GM21447 (cell line): ENCODE measurements around the gene DZIP1L.

Experiments used
- ATAC-seq: cut with Tn5 transposase; IDR thresholded peaks from one replicate; pipeline ENCODE4 v1.9.1; 2021; ENCODE audit not compliant: unreplicated experiment

DZIP1L gene

DNA sequence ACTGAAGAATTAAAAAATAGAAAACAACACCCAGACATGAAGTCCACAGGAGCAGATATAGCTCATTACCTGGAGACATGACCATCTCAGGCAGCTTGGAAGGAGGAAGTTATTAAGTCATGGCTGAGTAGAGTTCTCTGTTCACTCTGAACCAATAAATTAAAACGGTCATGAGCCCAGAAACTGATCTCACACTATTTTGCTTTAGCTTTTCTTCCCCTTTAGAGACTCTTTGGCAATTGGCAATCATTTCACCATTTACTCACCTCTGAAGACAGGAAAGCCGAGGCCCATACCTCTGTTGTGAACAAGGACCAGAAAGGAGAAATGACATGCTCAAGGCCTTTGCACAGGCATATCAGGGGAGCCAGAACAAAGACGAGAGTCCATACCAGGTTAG lies 78.8 kb downstream of the DZIP1L start:
- no peak for ATAC-seq

DNA sequence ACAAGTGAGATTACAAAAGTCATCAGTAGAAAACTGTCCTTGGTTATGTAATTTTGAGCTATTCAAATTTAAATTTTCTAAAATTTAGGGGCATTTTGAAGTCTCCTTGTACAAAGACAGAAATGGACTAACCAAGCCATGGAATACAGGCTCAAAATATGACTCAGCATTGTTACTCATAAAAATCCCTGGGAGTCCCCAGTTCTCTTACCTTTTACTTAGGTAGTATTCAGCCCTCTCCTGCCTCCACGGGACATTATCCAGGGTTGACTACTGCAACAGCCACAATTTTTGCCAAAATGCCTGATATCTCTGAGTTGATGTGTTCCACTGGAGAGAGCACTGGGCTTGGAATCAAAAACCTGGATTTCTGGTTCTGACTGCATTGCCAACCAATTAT lies 80.5 kb downstream of the DZIP1L start:
- no peak for ATAC-seq

DNA sequence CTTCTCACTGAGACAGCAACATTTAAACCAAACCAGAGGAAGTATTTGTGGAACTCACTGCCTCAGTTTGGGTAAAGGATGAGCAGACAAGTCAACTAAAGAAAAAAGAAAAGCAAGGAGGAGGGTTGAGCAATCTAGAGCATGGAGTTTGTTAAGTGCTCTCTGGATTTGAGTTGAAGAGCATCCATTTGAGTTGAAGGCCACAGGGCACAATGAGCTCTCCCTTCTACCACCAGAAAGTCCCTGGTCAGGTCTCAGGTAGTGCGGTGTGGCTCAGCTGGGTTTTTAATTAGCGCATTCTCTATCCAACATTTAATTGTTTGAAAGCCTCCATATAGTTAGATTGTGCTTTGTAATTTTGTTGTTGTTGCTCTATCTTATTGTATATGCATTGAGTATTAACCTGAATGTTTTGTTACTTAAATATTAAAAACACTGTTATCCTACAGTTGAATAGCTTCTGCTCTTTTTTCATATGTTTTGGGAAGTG lies 82.2 kb downstream of the DZIP1L start:
- no peak for ATAC-seq

DNA sequence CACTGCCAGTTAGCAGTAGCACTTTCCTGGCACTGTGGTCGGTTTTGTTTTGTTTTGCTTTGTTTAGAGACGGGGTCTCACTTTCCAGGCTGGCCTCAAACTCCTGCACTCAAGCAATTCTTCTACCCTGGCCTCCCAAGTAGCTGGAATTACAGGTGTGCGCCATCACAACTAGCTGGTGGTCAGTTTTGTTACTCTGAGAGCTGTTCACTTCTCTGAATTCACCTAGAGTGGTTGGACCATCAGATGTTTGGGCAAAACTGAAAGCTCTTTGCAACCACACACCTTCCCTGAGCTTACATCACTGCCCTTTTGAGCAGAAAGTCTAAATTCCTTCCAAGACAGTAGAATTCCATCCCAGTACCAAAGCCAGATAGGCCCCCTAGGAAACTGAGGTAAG lies 82.8 kb downstream of the DZIP1L start:
- peak; percentile 53 for ATAC-seq

DNA sequence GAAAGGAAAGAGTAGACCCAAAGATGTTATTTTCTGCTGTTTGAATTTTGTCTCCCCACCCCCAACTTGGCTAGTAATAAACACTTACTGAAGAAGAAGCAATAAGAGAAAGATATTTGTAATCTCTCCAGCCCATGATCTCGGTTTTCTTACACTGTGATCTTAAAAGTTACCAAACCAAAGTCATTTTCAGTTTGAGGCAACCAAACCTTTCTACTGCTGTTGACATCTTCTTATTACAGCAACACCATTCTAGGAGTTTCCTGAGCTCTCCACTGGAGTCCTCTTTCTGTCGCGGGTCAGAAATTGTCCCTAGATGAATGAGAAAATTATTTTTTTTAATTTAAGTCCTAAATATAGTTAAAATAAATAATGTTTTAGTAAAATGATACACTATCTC lies 83.9 kb downstream of the DZIP1L start:
- no peak for ATAC-seq

DNA sequence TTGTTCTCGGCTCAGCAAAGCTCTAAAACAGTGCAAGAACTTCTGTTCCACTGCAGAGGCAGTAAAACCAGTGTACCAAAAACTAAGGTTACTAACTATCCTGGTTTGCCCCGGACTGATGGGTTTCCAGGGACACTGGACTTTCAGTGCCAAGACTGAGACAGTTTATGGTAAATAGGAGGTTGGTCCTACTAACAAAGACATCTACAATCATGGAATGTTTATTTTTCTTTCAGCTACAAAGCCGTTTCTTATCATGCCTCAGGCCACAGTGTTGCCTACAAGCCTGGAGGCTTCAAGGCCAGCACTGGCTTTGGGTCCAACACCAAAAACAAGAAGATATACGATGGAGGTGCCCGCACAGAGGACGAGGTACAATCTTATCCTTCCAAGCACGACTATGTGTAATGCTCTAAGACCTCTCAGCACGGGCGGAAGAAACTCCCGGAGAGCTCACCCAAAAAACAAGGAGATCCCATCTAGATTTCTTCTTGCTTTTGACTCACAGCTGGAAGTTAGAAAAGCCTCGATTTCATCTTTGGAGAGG lies 84.6 kb downstream of the DZIP1L start:
- ATAC-seq = no peak

DNA sequence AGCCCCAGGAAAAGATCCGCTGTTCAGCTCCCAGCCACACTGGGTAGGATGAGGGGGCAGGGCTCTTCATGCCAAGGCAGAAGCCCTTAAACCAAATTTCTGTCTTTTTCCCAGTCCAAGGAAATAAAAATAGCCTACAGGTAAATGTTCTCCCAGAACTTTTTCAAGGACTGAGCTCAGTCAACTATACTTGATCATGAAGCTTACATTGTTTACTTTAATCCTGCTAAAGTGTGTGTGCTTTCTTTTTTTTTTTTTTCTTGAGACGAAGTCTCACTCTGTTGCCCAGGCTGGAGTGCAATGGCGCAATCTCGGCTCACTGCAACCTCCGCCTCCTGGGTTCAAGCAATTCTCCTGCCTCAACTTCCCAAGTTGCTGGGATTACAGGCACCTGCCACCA lies 87.6 kb downstream of the DZIP1L start:
- ATAC-seq = no peak

DNA sequence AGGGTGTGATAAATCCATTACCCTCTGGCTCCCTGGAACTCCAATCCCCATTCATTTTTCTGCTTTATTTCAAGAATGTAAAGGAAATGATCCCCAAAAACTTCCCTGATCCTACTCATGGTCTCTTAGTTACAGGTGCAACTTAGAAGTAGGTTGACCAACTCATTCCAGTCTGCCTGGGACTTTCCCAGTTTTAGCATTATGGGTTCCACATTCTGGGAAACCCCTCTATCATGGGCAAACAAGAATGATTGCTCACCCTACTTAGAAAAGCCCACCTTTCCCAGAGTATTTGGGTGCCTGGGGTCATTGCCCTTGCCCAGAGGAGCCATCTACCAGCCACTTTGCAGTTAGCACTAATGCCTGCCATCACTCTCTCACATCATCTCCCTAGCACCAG lies 89.9 kb downstream of the DZIP1L start:
- no peak for ATAC-seq

DNA sequence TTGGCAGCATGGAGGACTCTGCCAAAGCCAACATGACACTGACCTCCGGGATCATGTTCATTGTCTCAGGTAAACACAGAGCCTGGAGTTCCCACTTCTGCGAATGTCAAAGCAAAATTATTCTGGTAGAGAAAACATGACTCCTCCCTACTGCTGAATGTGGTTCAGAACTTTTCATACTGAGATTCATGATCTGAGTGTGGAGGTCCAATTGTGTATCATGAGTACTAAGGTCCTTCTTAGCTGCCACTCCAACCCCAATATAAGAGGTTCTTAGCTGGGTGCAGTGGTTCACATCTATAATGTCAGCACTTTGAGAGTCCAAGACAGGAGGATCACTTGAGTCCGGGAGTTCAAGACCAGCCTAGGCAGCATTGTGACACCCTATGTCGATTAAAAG lies 91.7 kb downstream of the DZIP1L start:
- no peak for ATAC-seq

DNA sequence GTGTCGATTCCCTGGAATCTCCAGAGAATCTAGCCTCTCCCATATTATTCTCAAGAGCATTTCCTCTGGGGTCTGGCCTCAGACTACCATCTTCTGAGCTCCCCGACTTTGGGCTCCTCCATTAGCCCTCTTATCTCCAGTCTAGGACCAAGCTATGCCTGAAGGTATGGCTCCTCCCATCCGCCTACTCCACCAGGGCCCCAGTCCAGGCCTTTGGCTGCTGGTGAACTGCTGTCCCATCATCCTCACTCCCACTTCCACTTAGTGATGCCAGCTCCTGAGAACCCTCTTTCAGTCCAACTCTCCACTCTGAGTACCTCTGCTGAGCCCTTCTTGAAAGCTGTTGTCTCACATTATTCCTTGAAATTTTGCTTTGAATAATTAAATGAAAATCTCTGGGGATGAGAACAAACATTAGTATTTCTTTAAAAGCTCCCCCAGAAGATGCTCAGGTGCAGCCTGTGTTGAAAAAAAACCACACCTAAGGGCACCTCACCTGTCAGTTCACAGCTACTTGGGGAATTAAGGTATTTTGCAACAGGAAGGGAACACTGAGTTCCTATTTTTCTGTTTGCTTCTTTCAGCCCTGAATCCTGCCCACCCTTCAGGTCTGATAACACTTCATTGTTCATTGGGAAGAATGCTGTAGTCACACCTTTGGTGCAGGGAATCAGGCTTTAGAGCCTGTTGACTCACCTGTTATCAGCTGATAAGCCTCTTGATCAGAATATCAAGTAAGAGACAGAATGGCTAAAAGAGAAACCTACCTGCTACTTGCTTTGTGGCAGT lies 95.9 kb downstream of the DZIP1L start:
- ATAC-seq = no peak

DNA sequence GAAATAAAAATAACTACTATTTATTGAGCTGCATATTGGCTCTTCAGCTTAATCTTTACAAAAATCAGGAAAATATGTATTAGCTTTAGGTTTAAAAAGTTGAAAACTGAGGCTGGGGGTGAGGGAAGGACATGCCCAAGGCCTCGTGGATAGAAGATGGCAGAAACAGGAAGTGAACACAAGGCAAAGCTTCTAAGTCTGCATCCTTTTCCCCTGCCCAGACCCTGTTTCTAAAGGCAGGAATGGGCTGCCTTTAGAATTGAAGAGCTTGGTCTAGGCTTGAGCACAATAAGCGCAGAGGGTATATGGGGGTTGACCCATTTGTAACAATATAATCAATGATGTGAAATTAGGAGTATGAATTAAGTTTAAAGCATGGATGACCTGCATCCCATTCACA lies 99.3 kb downstream of the DZIP1L start:
- ATAC-seq = no peak

DNA sequence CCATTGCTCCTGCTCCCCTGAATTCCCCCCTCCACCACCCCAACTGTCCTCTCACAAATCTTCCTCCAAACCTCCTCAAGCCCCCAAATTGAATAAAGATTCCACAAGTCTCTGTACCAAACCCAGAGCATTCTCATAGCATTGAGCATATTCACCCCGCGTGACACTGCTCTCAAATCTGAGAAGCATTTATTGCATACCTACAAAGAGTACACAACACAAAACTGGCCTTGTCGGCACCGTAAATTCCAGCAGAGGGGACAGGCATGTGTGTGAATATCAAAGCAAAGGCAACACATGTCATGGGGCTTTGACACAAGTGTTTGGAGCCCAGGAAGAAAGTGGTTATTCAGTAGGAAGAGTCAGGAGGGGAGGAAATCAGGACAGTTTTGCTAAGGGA lies 102.9 kb downstream of the DZIP1L start:
- no peak for ATAC-seq
